OCI-LY3 (cell line): Measurements from ENCODE around the gene CHERP.

Experiments used
- H2AFZ ChIP-seq: fragments of 200-600, 300-600 bp; shearing (Covaris generic); 2 replicates; pipeline ENCODE4 v1.6.0; 2014; ENCODE audit warnings: antibody characterized with exemption, low read depth, low read length
- H3K27ac ChIP-seq: fragments of 200-600, 300-600 bp; sonication (generic); 2 replicates; pipeline ENCODE4 v1.5.1; 2014; ENCODE audit warnings: mild to moderate bottlenecking, low read length, moderate library complexity, mixed read lengths
- H3K27me3 ChIP-seq: fragments of 200-600, 300-600 bp; sonication (generic); 2 replicates; pipeline ENCODE4 v1.6.1; 2014; ENCODE audit warnings: low read depth, low read length, mixed read lengths
- H3K36me3 ChIP-seq: fragments of 200-600, 300-600 bp; sonication (generic); replicated peaks from 2 replicates; pipeline ENCODE3; 2014; ENCODE audit warnings: low read depth, low read length, mixed read lengths
- H3K4me1 ChIP-seq: fragments of 300-600, 200-600 bp; sonication (generic); 2 replicates; pipeline ENCODE4 v1.6.1; 2014; ENCODE audit warnings: low read length, mixed read lengths
- H3K4me2 ChIP-seq: fragments of 200-600, 300-600 bp; sonication (generic); 2 replicates; pipeline ENCODE4 v1.6.1; 2014; ENCODE audit warnings: low read length, mixed read lengths
- H3K4me3 ChIP-seq: fragments of 300-600, 200-600 bp; sonication (generic); 2 replicates; pipeline ENCODE4 v1.5.1; 2014; ENCODE audit warnings: antibody characterized with exemption, mild to moderate bottlenecking, low read length, moderate library complexity
- H3K79me2 ChIP-seq: fragments of 300-600, 200-600 bp; shearing (Covaris generic); 2 replicates; pipeline ENCODE4 v1.6.1; 2014; ENCODE audit warnings: mild to moderate bottlenecking, low read length, mixed read lengths
- H3K9ac ChIP-seq: fragments of 300-600, 200-600 bp; shearing (Covaris generic); 2 replicates; pipeline ENCODE4 v1.6.0; 2014; ENCODE audit warnings: mild to moderate bottlenecking, low read length, moderate library complexity
- H3K9me3 ChIP-seq: fragments of 200-600, 300-600 bp; shearing (Covaris generic); 2 replicates; pipeline ENCODE4 v1.6.1; 2014; ENCODE audit warnings: low read length, mixed read lengths; ENCODE audit not compliant: insufficient read depth
- H4K20me1 ChIP-seq: fragments of 200-600, 300-600 bp; sonication (generic); 2 replicates; pipeline ENCODE4 v1.6.1; 2016; ENCODE audit warnings: low read length, mixed read lengths; ENCODE audit not compliant: insufficient read depth
- EZH2phosphoT487 ChIP-seq: fragments of 200-600 bp; shearing (Covaris generic); IDR thresholded peaks from 2 replicates; pipeline ENCODE4 v1.6.1; 2018; ENCODE audit warnings: antibody characterized with exemption, mixed run types, low read depth
- TF ChIP-seq, protein P1 (sequence below): fragments of 200-600, 300-600 bp; sonication (generic); IDR thresholded peaks from 2 replicates; pipeline ENCODE4 v1.5.1; 2014; ENCODE audit warnings: antibody characterized with exemption, low read length, low read depth

Gene CHERP

DNA sequence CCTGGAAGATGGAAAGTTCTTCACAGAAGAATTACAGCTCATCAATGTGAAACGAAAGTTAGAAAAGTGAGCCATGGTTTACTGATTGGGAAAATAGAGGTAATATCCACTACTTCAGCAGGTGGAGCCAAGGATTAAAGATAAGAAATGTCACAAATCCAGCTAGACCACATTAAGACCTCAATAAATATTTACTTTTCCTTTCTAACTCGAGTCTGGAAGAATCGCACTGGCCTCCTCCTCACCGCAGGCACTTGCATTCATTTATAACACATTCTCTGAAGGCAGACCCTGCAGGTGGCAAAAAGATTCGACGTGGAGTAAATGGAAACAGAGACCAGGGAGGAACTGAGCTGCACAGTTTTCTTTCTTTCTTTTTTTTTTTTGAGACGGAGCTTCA is 22.6 kb upstream of the CHERP start:
- H2AFZ ChIP-seq = no peak overlapping the region
- peaks cover 11% of the 10 kb centered on the region for H3K79me2 ChIP-seq
- H3K4me3 ChIP-seq = no peak overlapping the region
- no peaks in the 10 kb centered on the region for H3K9me3 ChIP-seq
- H4K20me1 ChIP-seq = no peaks in the 10 kb centered on the region
- H3K36me3 ChIP-seq = peaks cover 58% of the 10 kb centered on the region
- TF ChIP-seq, protein P1, sequence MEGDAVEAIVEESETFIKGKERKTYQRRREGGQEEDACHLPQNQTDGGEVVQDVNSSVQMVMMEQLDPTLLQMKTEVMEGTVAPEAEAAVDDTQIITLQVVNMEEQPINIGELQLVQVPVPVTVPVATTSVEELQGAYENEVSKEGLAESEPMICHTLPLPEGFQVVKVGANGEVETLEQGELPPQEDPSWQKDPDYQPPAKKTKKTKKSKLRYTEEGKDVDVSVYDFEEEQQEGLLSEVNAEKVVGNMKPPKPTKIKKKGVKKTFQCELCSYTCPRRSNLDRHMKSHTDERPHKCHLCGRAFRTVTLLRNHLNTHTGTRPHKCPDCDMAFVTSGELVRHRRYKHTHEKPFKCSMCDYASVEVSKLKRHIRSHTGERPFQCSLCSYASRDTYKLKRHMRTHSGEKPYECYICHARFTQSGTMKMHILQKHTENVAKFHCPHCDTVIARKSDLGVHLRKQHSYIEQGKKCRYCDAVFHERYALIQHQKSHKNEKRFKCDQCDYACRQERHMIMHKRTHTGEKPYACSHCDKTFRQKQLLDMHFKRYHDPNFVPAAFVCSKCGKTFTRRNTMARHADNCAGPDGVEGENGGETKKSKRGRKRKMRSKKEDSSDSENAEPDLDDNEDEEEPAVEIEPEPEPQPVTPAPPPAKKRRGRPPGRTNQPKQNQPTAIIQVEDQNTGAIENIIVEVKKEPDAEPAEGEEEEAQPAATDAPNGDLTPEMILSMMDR = no peak
- TF ChIP-seq EZH2phosphoT487 = no peak
- H3K4me2 ChIP-seq = no peak overlapping the region
- H3K27ac ChIP-seq = no peak overlapping the region
- no peak overlapping the region for H3K9ac ChIP-seq
- no peaks in the 10 kb centered on the region for H3K4me1 ChIP-seq
- H3K27me3 ChIP-seq = no peaks in the 10 kb centered on the region

DNA sequence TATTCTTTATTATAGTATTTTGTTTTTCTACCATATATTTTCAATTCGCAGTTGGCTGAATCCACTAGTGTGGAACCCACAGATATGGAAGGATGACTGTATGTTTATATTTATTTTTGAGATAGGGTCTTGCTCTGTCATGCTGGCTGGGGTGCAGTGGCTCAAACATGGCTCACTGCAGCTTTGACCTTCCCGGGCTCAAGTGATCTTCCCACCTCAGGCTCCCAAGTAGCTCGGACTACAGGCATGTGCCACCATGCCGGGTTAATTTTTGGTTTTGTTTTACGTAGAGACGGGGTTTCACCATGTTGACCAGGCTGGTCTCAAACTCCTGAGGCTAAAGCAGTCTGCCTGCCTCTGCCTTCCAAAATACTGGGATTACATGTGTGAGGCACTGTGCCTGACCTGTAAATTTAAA is 20.4 kb upstream of the CHERP start:
- H3K4me2 ChIP-seq = no peak overlapping the region
- no peak for TF ChIP-seq EZH2phosphoT487
- TF ChIP-seq, protein P1 = no peak
- H3K9me3 ChIP-seq = no peaks in the 10 kb centered on the region
- peaks cover 57% of the 10 kb centered on the region for H3K36me3 ChIP-seq
- no peak overlapping the region for H3K27ac ChIP-seq
- H4K20me1 ChIP-seq = no peaks in the 10 kb centered on the region
- no peaks in the 10 kb centered on the region for H3K4me1 ChIP-seq
- H3K79me2 ChIP-seq = no peaks in the 10 kb centered on the region
- no peak overlapping the region for H3K9ac ChIP-seq
- no peak overlapping the region for H2AFZ ChIP-seq
- H3K27me3 ChIP-seq = no peaks in the 10 kb centered on the region
- H3K4me3 ChIP-seq = no peak overlapping the region

DNA sequence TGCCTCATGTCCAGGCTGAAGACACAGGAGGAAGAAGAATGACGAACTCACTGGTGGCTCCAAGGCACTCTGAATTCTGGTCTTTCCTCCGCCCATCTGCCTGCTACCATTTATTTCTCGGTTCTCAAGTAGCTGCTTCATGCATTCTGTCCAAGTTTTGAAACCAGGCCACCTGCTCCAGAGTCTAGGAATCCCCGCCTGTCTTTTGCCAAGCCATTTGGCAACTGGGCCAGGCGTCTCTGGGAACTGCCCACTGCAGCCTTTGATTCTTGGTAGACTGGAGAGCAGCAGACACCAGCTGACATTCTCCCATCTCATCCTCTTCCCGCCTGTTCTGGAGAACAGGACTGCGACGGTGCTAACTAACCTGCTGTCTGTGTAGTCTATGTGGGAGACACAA is 19.1 kb upstream of the CHERP start:
- Histone ChIP-seq H4K20me1 (no peaks in the 10 kb centered on the region), H3K27me3 (no peaks in the 10 kb centered on the region), H3K4me3 (no peak overlapping the region), H3K4me2 (no peak overlapping the region), H3K27ac (no peak overlapping the region), H3K9me3 (no peaks in the 10 kb centered on the region), H3K9ac (no peak overlapping the region), H2AFZ (no peak overlapping the region), H3K4me1 (no peaks in the 10 kb centered on the region), H3K36me3 (peaks cover 57% of the 10 kb centered on the region), H3K79me2 (no peaks in the 10 kb centered on the region)
- TF ChIP-seq, protein P1 = no peak
- no peak for TF ChIP-seq EZH2phosphoT487

DNA sequence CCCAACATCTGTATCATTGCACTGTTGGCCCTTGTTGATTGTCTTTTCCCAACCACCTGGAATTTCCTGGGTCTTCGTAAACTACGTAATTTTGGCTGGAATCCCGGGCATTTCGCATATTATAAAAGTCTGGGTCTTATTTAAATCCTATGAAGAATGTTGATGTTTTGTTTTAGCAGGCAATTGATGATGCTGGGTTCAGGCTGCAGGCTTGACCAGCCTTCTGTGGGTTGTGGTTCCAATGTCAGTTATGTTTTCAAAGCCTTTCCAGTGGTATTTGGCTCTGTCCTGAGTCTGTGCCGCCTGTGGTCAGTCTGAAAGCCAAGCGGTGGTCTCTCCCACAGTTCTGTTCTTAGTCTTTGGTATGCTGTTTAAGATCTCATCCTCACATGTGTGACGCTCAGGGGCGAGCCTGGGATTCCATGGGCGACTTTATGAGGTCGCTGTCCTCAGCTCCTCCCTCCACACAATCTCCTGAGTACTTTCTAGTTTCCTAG is 17.6 kb upstream of the CHERP start:
- Histone ChIP-seq H3K9ac (no peak overlapping the region), H3K27ac (no peak overlapping the region), H3K4me2 (no peak overlapping the region), H3K4me1 (no peaks in the 10 kb centered on the region), H4K20me1 (no peaks in the 10 kb centered on the region), H3K79me2 (no peaks in the 10 kb centered on the region), H3K9me3 (no peaks in the 10 kb centered on the region), H3K36me3 (peaks cover 56% of the 10 kb centered on the region), H3K4me3 (no peak overlapping the region), H2AFZ (no peak overlapping the region), H3K27me3 (no peaks in the 10 kb centered on the region)
- TF ChIP-seq, protein P1 = no peak
- TF ChIP-seq EZH2phosphoT487 = no peak
